GM18507 (cell line): ENCODE data around the gene FAM219A.

ENCODE experiments used
- DNase-seq: peaks from one replicate; pipeline ENCODE4 v3.0.0; 2011; ENCODE audit warnings: low read depth; ENCODE audit not compliant: insufficient read length; ENCODE audit errors: extremely low spot score
- FAIRE-seq: peaks from 2 replicates; lab custom pipeline; 2011; peaks lifted over from hg19 to GRCh38; lab: Jason Lieb, UNC

The FAM219A gene

GRCh38 chr9:34381323-34381722, 77.0 kb downstream of the FAM219A start:
- no peak for DNase-seq
- FAIRE-seq = no peak

- DNase-seq (peak; percentile 76), FAIRE-seq (peak; percentile 67)
Observed at GRCh38 chr9:34380511-34381315, 77.7 kb downstream of the FAM219A start.

GRCh38 chr9:34380034-34380510, 78.3 kb downstream of the FAM219A start:
- DNase-seq (no peak), FAIRE-seq (no peak)

GRCh38 chr9:34379334-34380033, 78.9 kb downstream of the FAM219A start:
- FAIRE-seq = peak; percentile 96
- peak; percentile 79 for DNase-seq

- no peak for DNase-seq
- no peak for FAIRE-seq
Observed at GRCh38 chr9:34378376-34379060, 79.9 kb downstream of the FAM219A start.

- DNase-seq (no peak), FAIRE-seq (no peak)
Observed at GRCh38 chr9:34377404-34377746, 81.0 kb downstream of the FAM219A start.

GRCh38 chr9:34376596-34377403, 81.6 kb downstream of the FAM219A start, which contains the start of gene MYORG:
Gene MYORG (minus strand): TSS chr9:34376898. CDS start chr9:34372943, 3,955 bp downstream.
- peak; percentile 99 for FAIRE-seq
- DNase-seq = peak; percentile 95

GRCh38 chr9:34375901-34376595, 82.3 kb downstream of the FAM219A start:
- DNase-seq = peak; percentile 39
- peak; percentile 75 for FAIRE-seq

- peak; percentile 36 for FAIRE-seq
- no peak for DNase-seq
Observed at GRCh38 chr9:34374905-34375552, 83.3 kb downstream of the FAM219A start.

- DNase-seq = no peak
- FAIRE-seq = no peak
Observed at GRCh38 chr9:34374339-34374738, 84.0 kb downstream of the FAM219A start.

GRCh38 chr9:34373749-34374148, 84.6 kb downstream of the FAM219A start:
- FAIRE-seq (no peak), DNase-seq (no peak)

- FAIRE-seq (no peak), DNase-seq (no peak)
Observed at GRCh38 chr9:34372467-34373011, 85.8 kb downstream of the FAM219A start.

- DNase-seq = no peak
- no peak for FAIRE-seq
Observed at GRCh38 chr9:34371886-34372466, 86.4 kb downstream of the FAM219A start.

GRCh38 chr9:34370970-34371880, 87.1 kb downstream of the FAM219A start:
- DNase-seq (no peak), FAIRE-seq (no peak)

- FAIRE-seq = no peak
- DNase-seq = no peak
Observed at GRCh38 chr9:34370335-34370969, 87.9 kb downstream of the FAM219A start.

- no peak for FAIRE-seq
Observed at GRCh38 chr9:34369636-34370035, 88.7 kb downstream of the FAM219A start.

More at GRCh38 chr9:34369636-34370035, 88.7 kb downstream of the FAM219A start:
- no peak for DNase-seq
